Inflammatory macrophage treated with lipopolysaccharide for 1 hour (primary cell): ENCODE measurements around the gene GPER1.
"Not testable (repeated sequence)": the region's sequence is repeated elsewhere in the genome, so short reads cannot be mapped to it uniquely, and the experiment has no call there.

Source experiments
- DNase-seq, 2 donors: peaks; one replicate each; pipeline ENCODE4 v3.0.0-alpha.2; 2020 to 2022

GPER1 gene

GRCh38 chr7:1122832-1123501 lies 35.1 kb downstream of the GPER1 start:
- DNase-seq, result no peak

- DNase-seq, result no peak
Measured at GRCh38 chr7:1123715-1124114, 35.8 kb downstream of the GPER1 start.

- no peak for DNase-seq
Measured at GRCh38 chr7:1124164-1124563, 36.3 kb downstream of the GPER1 start.

- DNase-seq, result no peak
Measured at GRCh38 chr7:1124816-1125602, 37.1 kb downstream of the GPER1 start.

- DNase-seq, result no peak
Measured at GRCh38 chr7:1125603-1125969, 37.7 kb downstream of the GPER1 start.

GRCh38 chr7:1127001-1127400 lies 39.1 kb downstream of the GPER1 start:
- no peak for DNase-seq

GRCh38 chr7:1129431-1129830 lies 41.5 kb downstream of the GPER1 start:
- no peak for DNase-seq

- DNase-seq, result no peak
Measured at GRCh38 chr7:1130021-1130990, 42.4 kb downstream of the GPER1 start.

GRCh38 chr7:1131471-1132265 lies 43.8 kb downstream of the GPER1 start:
- DNase-seq, result no peak

GRCh38 chr7:1134951-1135350 lies 47.0 kb downstream of the GPER1 start:
- peak in 1 of 2 donors; percentile 59 for DNase-seq

- DNase-seq, result no peak
Measured at GRCh38 chr7:1136841-1137516, 49.1 kb downstream of the GPER1 start.

- no peak for DNase-seq
Measured at GRCh38 chr7:1137517-1138167, 49.7 kb downstream of the GPER1 start.

- DNase-seq, result peak in 1 of 2 donors; percentile 52
Measured at GRCh38 chr7:1140476-1141104, 52.7 kb downstream of the GPER1 start.

GRCh38 chr7:1141651-1142050 lies 53.7 kb downstream of the GPER1 start:
- DNase-seq, result no peak

- no peak for DNase-seq
Measured at GRCh38 chr7:1142051-1142635, 54.2 kb downstream of the GPER1 start.

GRCh38 chr7:1143031-1143430 lies 55.1 kb downstream of the GPER1 start:
- DNase-seq, result not testable (repeated sequence)
